SK-N-SH treated with all-trans-retinoic acid at 6 μM for 48 hours (cell line): ENCODE results near the gene MX2.

Experiments
- SNAI2 ChIP-seq: fragments of 250-450 bp; sonication (Bioruptor Pico); IDR thresholded peaks from 2 replicates; pipeline ENCODE4 v1.5.0; 2020; ENCODE audit warnings: mild to moderate bottlenecking, moderate library complexity
- TCF4 ChIP-seq: fragments of 250-450 bp; sonication (Bioruptor Pico); IDR thresholded peaks from 2 replicates; pipeline ENCODE4 v1.8.0; 2021; ENCODE audit warnings: mild to moderate bottlenecking, moderate library complexity, borderline replicate concordance
- TOX ChIP-seq: fragments of 250-450 bp; sonication (Bioruptor Pico); IDR thresholded peaks from 2 replicates; pipeline ENCODE4 v1.8.0; 2021; ENCODE audit warnings: mild to moderate bottlenecking, moderate library complexity, borderline replicate concordance
- ZNF565 ChIP-seq: fragments of 450-650 bp; formaldehyde crosslinking; conservative IDR thresholded peaks from 2 replicates; pipeline ENCODE4 v1.5.0; 2020; ENCODE audit warnings: low read depth, mild to moderate bottlenecking, moderate library complexity
- ZNF70 ChIP-seq: fragments of 450-650 bp; formaldehyde crosslinking; IDR thresholded peaks from 2 replicates; pipeline ENCODE4 v1.5.0; 2020; ENCODE audit warnings: mild to moderate bottlenecking, moderate library complexity
- TF ChIP-seq, protein P1 (sequence below): fragments of 250-450 bp; sonication (Bioruptor Pico); IDR thresholded peaks from 2 replicates; pipeline ENCODE4 v1.8.0; 2020; ENCODE audit warnings: mild to moderate bottlenecking, moderate library complexity, borderline replicate concordance

DNA sequence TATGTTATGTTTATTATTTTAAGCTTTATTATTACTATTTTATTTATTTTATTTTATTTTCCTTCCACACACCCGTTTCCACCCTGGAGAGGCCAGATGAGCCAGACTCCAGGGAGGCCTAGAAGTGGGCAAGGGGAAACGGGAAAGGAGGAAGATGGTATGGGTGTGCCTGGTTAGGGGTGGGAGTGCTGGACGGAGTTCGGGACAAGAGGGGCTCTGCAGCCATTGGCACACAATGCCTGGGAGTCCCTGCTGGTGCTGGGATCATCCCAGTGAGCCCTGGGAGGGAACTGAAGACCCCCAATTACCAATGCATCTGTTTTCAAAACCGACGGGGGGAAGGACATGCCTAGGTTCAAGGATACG, 63.7 kb downstream of the MX2 start:
- TF ChIP-seq, protein P1, sequence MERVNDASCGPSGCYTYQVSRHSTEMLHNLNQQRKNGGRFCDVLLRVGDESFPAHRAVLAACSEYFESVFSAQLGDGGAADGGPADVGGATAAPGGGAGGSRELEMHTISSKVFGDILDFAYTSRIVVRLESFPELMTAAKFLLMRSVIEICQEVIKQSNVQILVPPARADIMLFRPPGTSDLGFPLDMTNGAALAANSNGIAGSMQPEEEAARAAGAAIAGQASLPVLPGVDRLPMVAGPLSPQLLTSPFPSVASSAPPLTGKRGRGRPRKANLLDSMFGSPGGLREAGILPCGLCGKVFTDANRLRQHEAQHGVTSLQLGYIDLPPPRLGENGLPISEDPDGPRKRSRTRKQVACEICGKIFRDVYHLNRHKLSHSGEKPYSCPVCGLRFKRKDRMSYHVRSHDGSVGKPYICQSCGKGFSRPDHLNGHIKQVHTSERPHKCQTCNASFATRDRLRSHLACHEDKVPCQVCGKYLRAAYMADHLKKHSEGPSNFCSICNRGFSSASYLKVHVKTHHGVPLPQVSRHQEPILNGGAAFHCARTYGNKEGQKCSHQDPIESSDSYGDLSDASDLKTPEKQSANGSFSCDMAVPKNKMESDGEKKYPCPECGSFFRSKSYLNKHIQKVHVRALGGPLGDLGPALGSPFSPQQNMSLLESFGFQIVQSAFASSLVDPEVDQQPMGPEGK = no peak
- no peak for TF ChIP-seq ZNF70 (CRISPR knock-in tag)
- TF ChIP-seq TCF4 = no peak
- no peak for TF ChIP-seq ZNF565 (CRISPR knock-in tag)
- no peak for TF ChIP-seq SNAI2 (CRISPR knock-in tag)
- no peak for TF ChIP-seq TOX
